Retina (tissue), 1 donor: ENCODE measurements around the gene CACNA1C.
"Not testable (repeated sequence)": the region's sequence is repeated elsewhere in the genome, so short reads cannot be mapped to it uniquely, and the experiment has no call there.

Experiments
- DNase-seq: peaks from one replicate; pipeline ENCODE4 v3.0.0-alpha.2; 2016

CACNA1C gene

DNA sequence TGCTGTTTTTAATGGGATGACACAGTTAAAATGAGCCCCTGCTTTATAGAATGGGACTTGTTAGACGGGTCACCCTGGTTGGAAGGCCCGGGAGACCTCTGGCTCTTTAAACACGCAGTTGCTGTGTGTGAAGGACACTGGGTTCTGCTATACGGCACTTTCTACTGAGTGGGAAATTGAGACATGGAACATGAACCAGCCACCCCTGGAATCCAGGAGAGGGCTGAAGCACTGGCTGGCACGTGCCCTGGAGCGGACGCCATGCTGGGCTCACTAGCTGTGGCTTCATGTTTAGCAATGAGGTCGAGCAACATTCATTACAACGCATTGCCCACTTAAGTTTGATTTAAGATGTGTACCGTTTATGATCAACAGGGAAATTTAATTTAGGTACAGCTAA is 23.9 kb downstream of the CACNA1C start:
- no peak for DNase-seq

DNA sequence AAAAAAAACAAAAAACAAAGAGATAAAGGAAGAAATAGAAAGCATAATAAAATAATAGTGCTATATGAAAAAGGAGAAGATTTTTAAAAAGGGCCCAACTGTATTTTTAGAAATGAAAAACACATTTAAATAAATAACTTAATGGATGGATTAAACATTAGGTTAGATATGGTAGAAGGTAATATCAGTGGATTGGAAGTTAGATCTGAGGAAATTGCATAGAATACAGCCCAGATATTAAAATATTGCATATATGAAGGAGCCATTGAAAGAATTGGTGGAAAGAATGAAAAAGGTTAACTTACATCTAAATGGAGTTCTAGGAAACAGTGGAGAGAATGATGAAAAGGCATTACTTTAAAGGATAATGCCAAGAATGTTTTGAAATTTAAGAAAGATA is 27.8 kb downstream of the CACNA1C start:
- no peak for DNase-seq

DNA sequence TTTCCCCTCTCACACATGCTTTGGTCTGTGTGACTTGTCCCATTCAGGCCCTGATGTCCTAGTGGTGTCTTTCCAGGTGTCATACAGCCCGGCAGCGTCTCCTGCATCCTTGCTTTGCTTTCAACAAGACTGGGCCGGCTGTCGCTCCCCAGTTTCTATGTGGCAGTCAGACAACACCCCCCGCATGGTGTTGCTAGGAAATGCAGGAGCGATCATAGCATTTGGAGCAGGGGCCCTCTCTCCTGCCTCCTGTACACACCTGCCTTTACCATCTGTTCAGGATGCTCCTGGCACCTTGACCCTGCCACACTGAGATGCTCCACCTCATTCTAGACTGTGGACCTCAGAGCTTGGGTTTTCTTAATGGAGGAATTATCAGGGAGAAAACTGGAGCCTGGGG is 29.5 kb downstream of the CACNA1C start:
- DNase-seq, result no peak

DNA sequence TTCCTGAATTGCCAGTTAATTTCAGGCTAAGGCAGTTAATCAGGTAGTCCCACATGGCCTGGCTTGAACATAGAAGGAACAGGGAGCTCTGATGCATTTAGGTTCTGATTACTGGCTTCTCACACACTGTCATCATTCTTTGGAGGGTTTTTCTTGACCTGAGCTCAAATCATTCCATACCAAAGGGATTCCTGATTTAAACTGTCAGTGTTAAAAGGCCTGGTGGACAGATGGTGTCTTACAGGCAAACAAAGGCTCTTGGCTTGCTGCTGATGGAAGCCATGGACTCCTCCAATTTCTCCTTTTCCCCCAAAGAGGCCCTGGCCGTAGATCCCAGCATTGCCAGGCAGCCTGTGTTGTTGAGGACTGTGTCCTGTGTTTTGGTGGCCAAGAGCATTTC is 30.2 kb downstream of the CACNA1C start:
- DNase-seq, result no peak

DNA sequence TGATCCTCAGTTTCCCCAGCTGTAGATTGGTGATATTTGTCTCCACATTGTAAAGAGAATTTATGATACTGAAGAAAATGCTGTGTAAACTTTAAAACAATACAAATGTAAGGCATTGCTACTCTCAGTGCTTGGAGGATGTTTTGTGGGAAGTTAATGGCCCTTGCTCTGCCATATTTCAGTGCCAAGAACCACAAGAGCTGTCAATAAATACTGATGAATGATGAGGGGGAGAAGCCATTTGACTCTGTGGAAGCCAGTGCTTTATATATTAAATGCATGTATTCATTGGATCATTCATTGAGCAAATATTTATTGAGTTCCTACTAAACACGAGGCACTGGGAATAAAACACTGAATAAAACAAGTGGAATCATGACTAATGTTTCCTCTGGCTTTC is 30.8 kb downstream of the CACNA1C start:
- DNase-seq, result no peak

DNA sequence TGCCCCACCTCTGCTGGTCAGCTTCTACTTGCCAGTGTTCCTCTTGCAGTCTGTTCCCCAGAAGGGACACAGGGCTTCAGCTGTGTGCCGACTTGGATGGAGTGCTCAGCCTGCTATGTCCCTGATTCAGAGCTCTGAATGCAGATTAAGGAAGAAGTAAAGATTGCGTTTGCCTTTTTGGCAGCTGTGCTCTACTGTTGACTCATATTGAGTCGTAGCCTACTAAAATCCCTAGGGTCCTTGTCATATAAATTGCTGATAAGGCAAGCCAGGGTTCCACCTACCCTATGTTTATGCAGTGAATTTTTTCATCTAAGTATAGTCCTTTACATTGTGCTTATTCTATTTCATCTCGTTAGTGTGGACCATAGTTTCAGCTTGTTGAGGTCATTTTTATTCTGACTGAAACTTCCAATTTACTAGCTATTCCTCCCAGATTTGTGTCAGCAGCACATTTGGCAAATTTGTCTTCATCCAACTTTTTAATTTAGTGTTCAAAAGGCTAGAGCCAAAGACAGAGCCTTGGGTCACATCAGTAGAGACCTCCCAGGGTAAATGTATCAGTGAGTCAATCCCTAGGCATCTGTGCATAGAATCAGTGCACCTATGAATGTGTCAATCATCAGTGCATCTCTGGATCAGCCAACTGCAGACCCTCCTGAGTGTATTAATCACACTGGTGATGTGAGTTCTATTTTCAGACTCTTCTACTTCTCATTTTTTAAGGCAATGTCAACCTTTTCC is 31.9 kb downstream of the CACNA1C start:
- DNase-seq, result no peak

DNA sequence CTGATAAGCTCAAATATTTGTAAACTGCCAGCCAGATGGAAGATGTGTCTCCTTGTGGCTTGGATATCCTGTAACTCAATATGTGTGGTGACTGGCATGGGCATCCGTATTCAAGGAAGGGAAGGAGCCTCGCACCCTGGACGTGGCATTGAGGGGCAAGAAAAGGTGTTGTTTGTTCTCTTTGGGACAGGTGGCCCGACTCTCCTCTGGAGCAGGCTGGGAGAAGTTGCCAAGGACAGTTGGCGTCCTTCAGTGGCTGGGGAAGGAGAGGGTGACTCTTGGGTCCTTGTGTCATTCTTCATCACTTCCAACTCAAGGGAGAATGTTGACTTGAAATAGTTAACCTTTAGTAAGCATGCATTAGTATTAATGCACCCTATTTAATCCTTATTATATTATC is 39.6 kb downstream of the CACNA1C start:
- DNase-seq, result no peak

DNA sequence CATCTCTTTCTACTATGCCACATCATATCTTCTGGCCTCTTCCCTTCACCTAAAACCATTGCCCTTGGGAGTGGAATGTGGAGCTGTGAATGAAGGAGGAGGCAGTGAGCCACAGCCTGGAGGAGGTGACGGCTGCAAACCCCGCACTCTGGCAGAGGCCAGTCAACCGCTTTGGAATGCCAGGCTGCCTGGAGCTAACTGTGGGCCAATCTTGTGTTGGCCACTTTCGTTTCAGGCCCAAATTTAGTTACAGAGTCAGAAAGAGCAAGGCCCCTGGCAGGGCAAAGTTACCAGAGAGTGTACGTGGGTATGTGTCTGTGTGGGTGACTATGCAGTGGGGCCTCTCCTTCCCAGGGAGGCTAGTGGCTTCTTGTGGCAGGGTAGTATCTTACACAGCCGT is 40.1 kb downstream of the CACNA1C start:
- no peak for DNase-seq

DNA sequence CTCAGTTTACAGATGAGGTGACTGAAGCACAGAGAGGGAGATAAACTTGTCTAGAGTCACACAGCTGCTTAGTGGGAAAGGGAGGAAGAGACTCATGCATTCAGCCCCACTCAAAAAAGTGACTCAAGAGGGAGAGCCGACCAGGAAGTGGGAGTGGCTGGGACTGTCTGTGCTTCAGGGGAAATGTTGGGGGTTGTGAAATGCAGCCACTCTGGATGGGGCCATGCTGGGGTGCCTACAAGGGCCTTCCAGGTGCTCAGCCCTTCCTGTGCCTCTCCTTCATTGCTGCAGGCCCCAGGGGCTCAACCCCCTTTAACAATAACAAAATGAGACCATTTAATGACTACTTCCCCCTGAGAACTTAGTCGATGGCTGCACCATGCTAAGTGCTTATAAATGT is 41.8 kb downstream of the CACNA1C start:
- peak; percentile 32 for DNase-seq

DNA sequence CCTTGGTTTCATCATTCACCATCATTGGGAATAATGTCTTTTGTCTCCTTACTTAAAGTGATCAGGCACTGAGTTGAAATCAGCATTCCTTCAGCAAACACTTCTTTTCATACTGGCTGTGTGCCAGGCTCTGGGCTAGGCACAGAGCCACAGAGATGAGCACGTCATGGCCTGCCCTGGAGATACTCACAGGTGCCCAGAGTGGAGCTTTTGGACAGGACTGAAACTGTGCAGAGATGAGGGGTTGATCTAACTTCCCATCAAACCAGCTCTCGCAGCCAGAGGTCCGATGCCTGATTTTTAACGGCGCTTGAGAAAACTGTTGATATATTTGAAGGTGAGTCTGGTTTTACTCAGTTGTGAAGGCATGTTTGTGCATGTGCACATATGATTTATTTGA is 43.1 kb downstream of the CACNA1C start:
- no peak for DNase-seq

DNA sequence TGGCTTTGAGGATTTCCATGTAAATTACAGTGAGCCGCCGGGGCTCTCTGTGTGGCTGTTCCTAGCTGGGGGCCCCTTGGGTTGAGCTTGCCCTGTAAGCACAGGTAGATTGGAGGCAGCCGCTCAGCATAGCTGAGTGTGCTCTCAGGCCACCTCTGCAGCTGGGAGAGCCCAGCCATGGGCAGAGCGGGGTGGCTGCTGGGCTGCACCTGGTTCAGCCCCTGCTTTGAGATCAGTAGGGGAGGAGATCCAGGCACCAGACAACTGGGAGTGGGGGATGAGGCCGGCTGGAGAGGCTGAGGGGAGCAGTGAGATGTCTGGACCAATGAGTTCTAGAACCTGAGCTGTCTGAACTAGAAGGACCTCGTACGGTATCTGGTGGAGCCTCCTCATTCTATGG is 44.8 kb downstream of the CACNA1C start:
- DNase-seq, result no peak

DNA sequence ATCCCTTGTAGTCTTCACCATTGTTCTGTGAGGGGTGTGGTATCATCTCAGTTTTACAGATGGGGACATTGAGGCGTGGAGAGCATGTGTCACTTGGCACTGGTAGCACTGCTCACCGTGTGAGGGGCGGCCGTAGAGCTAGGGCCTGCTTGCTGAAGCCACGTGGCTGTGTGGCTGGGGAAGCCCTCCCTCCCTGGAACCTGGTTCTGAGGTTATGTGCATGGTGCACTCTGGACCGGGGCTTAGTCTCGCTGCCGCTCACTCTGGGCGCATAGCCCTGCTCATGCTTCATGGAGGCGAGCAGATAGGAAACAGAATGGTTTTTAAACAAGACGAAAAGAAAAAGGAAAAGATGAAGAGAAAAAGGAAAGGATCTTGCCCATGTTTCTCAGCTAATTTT is 46.1 kb downstream of the CACNA1C start:
- no peak for DNase-seq

DNA sequence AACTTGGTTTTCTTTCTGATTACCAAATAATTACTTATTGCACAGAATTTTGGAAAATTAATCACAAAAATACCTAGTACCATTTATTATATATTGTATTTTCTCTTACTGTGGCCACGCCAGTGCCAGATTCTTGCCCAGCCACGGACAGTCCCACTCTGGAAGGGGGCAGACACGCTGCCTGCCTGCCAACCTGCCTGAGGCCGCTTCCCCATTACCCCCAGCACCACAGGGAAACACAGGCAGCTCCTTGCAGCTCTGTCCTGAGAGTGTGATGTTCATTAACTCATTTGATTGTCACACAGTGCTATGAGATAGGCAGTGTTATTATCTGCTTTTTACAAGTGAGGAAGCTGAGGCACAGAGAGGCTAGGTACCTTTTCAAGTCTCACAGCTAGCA is 46.8 kb downstream of the CACNA1C start:
- DNase-seq, result no peak

DNA sequence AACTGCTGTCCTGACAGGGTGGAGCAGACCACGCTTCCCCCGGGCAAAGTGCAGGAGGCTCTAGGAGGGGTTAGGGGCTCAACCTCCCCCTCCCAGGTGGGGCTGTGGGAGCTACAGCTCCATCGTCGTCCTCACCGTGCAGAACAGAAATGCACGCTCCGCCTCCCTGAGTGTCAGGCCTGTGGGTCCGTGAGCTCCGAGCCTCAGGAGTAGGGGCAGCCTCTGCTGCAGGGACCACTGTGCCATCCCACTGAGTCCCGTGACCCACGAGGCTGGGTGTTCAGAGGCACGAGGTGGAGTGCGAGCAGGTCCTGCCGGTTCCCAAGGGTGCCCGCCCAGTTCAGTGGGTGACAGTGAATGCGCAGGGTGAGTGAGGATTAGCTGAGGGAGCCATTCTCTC is 48.6 kb downstream of the CACNA1C start:
- DNase-seq, result no peak

DNA sequence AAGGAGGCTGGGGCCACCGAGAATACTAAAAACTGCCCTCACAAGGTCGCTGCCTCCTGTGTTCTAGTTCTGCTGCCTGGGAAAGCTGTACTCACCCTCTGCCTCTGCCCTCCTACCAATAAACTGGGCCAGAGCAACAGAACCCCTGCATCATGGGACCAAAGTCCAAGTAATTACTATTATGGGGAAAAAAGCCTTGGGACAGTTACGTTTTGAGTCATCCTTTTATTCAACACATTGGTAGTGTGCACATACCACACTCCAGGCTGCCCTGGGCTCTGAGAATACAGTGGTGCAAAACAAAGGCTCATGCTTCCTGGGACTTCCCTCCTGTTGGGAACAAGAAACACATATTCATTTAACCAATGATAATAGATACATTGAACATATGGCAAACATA is 49.0 kb downstream of the CACNA1C start:
- no peak for DNase-seq

DNA sequence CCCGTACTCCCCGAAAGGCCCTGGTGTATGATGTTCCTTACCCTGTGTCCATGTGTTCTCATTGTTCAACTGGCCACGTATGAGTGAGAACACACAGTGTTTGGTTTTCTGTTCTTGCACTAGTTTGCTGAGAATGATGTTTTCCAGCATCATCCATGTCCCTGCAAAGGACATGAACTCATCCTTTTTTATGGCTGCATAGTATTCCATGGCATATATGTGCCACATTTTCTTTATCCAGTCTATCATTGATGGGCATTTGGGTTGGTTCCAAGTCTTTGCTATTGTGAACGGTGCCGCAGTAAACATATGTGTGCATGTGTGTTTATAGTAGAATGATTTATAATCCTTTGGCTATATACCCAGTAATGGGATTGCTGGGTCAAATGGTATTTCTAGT is 49.9 kb downstream of the CACNA1C start:
- not testable (repeated sequence) for DNase-seq

DNA sequence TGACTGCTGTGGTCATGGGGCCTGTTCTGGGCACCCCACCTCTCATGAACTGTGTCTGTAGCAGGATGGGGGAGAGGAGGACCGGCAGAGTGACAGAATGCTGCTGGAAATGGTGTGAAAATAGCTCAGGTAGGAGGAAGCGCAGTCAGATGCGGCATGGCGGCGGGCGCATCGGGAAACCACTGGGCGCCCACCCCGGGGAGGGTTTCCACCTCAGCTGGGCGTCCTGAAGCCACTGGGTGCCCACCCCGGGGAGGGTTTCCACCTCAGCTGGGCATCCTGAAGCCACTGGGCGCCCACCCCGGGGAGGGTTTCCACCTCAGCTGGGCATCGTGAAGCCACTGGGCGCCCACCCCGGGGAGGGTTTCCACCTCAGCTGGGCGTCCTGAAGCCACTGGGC is 52.6 kb downstream of the CACNA1C start:
- not testable (repeated sequence) for DNase-seq

DNA sequence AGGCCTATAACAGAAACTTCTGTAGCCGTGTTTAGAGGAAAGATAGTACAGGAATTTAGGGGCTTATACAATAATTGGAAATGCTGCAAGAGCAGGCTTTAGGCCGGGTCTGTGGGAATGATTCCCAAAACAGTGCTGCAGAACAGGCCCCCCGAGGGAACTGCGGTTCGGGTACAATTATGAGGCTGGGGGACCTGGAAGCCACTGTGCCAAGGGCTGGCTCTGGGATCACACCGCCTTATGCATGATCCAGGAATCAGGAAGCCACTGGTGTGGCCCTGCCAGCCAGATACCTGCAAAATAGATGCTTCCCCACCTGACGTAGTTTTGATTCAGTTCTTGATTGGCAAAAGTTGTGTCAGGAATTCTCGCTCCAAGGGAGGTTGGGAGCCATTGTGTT is 55.4 kb downstream of the CACNA1C start:
- no peak for DNase-seq

DNA sequence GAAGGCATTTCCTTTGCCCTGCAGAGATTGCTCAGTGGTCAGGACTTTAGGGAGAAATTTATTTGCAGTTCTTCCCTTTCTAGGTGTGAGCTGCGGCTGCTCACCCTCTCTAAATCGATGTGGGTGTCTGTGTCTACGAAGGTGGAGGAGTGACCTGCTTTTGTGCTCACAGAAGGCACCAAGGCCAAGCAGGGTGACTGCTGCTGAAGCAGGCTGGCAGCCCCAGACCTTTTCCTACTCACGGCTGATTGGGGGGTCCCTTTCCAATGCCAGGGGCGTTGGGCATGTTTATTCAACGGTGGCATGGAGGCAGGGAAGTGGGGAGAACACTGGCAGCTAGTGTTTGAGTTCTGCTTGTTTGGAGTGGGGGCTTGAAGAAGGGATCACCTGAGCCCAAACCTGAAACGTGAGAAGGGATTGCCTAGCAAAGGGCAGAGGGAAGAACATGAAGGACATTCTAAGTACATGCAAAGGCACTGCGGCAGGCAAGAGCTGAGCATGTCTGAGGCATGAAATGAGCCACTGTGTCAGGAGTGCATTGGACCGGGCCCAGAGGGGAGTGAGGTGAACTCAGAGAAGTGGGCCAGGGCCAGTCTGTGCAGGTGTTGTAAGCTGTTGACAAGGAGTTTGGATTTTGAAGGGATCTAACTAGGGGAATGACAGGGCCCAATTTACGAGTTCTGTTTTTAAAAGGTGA is 56.3 kb downstream of the CACNA1C start:
- no peak for DNase-seq

DNA sequence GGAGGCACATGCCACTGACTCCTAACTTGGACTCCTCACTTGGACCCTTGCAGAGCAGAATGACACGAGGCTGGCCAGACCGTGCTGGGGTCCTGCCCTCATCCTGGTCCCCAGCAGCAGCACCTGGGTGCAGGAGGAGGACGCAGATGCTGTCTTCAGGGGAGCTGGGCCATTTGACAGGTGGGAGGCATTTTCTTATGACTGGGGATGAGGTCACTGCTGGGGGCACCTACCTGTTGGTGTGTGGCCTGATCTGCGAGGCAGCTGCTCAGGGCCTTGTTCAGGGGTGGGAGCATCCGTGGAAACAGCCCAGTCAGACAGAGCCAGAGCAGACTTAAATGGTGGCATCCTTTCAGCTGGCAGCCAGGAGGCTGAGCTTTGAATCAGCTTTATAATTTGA is 57.3 kb downstream of the CACNA1C start:
- DNase-seq, result no peak

DNA sequence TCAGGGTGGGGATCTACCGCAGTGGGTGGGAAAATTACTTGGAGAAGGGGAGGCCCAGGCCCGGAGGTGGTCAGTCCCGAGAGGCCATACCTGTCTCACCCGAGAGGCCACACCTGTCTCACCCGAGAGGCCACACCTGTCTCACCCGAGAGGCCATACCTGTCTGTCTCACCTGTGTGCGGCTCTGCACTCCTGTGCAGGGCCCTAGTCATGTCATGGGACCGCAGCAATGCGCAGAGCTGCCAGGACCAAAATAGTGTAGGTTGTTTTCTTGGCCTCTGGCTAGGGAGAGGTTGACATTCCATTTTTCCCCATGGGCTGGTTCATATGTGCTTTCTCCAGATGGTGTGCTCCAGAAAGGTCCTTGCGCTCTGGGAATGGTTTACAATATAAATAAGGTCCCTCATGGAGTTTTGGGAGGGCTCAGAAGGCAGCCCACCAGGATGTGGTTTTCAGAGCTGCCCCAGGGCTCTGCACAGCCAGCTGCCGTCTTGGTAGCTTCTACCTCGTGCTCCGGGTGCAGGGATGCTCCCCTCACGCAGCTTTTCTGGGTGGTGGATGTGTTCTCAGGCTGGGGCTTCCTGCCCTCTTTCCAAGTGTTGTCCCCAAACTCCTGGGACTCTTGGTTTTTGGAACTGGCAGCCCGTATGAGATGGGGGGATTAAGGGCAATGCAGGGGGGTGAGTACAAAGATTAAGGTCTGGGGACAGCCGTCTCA is 58.2 kb downstream of the CACNA1C start:
- DNase-seq, result no peak

DNA sequence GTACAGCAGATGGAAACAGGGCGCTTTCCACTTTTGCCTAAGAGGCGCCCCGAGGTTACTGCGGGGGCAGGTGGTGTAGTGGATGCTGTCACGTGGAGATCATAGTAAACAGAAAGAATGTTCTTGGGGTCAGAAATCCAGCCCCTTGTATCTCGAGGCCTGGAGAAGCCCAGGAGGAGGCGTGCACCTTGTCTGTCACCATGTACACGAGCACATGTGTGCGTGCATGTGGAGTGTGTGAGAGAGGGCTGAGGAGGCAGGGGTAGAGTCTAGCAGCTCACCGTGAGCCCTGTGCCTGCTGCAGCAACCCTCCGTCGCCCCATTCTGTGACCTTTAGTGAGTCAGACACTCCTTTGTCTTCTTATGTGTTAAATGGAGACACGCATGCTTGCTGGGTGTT is 59.0 kb downstream of the CACNA1C start:
- no peak for DNase-seq

DNA sequence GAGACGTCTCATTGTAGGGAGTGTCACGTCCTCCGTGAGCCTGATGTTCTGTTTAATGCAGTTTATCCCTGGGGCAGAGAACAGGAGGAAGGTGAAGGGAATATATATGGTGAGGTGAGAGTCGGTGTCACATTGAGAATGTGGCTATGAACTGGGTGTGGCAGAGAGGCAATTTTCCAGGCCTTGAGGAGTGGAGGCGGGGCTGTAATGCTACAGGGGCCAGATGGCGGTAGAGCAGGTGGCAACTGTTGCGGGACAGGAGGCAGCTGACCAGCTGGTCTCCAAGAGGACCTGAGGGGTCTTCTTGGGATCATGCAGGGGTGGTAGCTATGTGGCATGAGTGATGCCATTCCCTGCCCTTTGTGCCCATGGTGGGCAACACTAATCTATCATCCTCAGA is 59.6 kb downstream of the CACNA1C start:
- DNase-seq, result no peak
